Kidney epithelial cell (primary cell): ENCODE results near the gene CDH5. TPM values are rescaled to one million over a fixed set of nuclear protein-coding genes. Genes with fewer than 3 reads are reported as not detected.

ENCODE experiments used
- DNase-seq: peaks from one replicate; pipeline ENCODE4 v3.0.0-alpha.2; 2010; ENCODE audit warnings: low read depth
- H3K27me3 ChIP-seq: 2 replicates; pipeline ENCODE4 v1.6.0; 2011; ENCODE audit warnings: low read length; ENCODE audit not compliant: control insufficient read depth, insufficient read depth
- H3K36me3 ChIP-seq: 2 replicates; pipeline ENCODE4 v1.5.1; 2011; ENCODE audit warnings: low read length; ENCODE audit not compliant: control insufficient read depth, insufficient read depth
- H3K4me3 ChIP-seq: 2 replicates; pipeline ENCODE4 v1.5.1; 2011; ENCODE audit warnings: low read depth, mild to moderate bottlenecking, control low read depth, low read length
- total RNA-seq: library from RNA; depleted of rRNA; stranded (reverse); fragments of >200 nt; gene quantifications from 2 replicates; pipeline ENCODE4 v1.2.3, GENCODE V29; 2015
- TF ChIP-seq, protein P1 (sequence below): IDR thresholded peaks from 2 replicates; pipeline ENCODE4 v1.5.1; 2011; ENCODE audit warnings: mild to moderate bottlenecking, moderate library complexity, low read length, control low read depth, inconsistent platforms; ENCODE audit not compliant: insufficient read depth, poor library complexity, severe bottlenecking

CDH5 gene
- total RNA-seq, 1 donor from 2014 or later: 0.67 TPM

DNA sequence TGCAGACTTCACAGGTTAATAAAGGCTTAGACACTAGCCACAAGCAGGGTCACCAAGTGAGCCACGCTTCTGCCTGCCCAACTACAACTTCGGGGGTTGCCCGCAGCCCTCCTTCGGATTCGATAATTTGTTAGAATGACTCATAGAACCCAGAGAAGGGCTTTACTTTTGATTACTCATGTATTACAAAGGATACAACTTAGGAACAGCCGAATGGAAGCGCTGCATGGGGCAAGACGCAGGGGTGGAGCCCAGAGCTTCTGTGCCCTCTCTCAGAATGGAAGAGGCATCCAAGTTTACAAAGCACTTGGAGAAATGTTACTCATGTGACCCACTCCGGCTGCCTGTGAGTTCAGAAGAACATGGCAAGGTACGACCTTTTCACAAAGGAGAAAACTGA, 7.5 kb upstream of the CDH5 start:
- no peak overlapping the region for H3K4me3 ChIP-seq
- H3K27me3 ChIP-seq: no peaks in the 10 kb centered on the region
- TF ChIP-seq, protein P1, sequence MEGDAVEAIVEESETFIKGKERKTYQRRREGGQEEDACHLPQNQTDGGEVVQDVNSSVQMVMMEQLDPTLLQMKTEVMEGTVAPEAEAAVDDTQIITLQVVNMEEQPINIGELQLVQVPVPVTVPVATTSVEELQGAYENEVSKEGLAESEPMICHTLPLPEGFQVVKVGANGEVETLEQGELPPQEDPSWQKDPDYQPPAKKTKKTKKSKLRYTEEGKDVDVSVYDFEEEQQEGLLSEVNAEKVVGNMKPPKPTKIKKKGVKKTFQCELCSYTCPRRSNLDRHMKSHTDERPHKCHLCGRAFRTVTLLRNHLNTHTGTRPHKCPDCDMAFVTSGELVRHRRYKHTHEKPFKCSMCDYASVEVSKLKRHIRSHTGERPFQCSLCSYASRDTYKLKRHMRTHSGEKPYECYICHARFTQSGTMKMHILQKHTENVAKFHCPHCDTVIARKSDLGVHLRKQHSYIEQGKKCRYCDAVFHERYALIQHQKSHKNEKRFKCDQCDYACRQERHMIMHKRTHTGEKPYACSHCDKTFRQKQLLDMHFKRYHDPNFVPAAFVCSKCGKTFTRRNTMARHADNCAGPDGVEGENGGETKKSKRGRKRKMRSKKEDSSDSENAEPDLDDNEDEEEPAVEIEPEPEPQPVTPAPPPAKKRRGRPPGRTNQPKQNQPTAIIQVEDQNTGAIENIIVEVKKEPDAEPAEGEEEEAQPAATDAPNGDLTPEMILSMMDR: no peak
- no peak for DNase-seq
- H3K36me3 ChIP-seq: no peaks in the 10 kb centered on the region

DNA sequence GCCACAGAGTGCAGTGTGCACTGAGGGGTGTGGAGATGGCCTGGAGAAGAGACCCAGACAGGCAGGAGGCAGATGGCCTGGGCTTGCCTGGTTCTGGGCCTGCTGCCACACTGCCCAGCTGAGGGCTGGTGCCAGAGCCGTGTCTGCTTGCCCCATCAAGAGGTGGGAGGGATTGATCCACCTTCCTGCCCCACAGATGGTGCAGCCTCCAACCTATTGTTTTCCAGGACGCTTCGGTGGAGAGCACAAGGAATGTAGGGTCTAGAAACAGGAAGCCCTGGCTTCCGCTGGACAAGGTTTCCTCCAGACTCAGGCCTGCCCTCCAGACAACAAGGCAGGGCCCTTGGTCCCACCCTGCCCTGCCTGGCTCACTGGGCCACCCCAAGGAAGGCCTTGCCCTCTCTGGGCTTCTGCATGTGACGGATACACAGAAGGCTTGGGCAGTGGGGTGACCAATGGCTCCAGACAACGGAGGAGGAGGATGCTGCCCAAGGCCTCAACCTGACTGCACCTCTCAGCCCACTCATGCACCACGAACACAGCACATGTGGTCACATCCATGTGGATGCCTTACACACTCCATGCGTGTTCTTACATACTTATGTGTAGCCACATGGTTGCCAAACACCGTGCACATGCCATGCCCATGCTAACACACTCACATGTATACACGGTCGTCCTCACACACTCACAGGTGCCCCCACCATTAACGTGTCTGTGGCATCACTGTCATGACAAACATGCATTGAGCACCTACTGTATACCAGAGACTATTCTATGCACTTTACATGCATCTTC, 6.5 kb upstream of the CDH5 start:
- Histone ChIP-seq H3K36me3 (no peaks in the 10 kb centered on the region), H3K4me3 (no peak overlapping the region), H3K27me3 (no peaks in the 10 kb centered on the region)
- DNase-seq: no peak
- TF ChIP-seq, protein P1: no peak

DNA sequence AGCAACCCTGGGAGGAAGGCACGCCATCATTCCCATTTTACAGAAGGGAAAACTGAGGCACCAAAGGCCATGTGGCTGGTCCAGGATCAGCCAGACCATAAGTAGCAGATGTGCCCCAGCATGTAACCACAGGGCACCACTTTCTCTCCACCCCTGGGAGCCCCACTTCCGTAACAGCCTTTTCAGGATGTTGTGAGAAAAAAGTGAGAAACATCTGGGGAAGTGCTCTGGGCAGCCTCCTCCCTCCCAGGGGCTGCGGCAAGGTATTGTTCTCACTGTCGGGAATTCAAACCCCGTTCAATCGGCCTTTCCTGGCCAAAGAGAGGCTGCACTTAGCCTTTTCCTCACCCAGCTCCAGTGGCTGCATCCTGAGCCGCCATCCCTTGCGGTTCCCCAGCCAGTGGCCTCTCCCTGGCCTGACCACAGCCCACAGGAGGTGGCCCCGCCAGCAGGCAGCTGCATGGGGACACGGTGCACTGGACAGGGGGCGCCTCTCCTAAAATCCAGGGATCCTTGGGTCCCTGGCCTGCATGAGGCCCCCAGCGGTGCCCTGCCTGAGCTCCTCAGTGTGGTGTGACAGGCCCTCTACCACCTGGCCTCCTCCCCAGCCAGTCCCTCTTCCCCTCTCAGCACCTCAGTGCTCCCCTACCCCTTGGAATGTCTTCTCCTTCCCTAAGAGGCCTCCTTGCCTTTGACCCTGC, 5.7 kb upstream of the CDH5 start:
- no peak for DNase-seq
- TF ChIP-seq, protein P1: no peak
- H3K27me3 ChIP-seq: no peaks in the 10 kb centered on the region
- H3K4me3 ChIP-seq: no peak overlapping the region
- no peaks in the 10 kb centered on the region for H3K36me3 ChIP-seq

DNA sequence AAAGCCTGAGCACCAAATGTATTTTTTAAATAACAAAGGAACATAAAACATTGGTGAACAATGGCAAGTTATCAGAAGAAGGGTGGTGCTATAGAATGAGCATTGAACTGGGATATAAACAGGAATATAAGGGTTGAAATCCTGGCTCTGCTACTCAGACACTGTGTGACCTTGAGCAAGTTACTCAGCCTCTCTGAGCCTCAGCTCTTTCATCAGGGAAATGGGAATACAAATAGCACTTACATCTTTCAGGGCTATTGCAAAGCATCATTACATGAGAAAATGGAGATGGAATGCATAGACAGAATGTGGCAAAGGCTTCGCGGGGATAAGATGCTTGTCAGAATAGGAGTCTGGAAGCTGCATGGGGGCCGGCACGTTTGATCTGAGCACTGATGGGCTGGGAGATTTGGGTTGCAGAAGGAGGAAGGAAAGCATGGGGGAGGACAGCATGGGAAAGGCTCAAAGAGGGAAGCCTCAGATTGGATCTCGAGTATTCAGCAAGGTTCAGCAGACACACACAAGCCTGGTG, 4.8 kb upstream of the CDH5 start:
- TF ChIP-seq, protein P1: no peak
- Histone ChIP-seq H3K4me3 (no peak overlapping the region), H3K27me3 (no peaks in the 10 kb centered on the region), H3K36me3 (no peaks in the 10 kb centered on the region)
- DNase-seq: no peak

DNA sequence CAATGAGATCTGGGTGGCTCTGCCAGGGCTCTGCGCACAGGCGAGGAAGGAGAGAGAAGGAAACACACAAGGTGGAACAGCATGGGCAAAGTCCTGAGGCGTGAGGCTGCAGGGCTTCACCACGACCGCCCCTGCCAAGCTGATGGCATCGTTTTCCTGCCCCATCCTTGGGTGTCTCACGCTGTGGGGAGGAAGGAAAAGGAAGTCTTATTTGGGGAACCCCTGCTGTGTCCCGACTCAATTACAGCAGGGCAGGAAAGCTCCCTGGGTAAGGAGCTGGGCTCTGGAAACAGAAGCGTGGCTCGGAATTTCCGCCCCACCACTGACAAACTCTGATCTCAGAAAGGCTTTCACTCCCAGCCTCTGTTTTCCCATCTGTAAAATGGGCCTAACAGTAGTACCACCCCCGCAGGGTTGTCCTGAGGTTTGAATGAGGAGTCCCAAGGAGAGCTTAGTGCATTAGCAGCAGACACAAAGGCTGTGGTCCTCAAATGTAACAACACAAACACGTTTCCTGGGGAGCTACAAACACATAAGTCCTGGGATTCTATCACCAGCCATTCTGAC, 3.2 kb upstream of the CDH5 start:
- no peak for DNase-seq
- no peaks in the 10 kb centered on the region for H3K27me3 ChIP-seq
- TF ChIP-seq, protein P1: no peak
- H3K4me3 ChIP-seq: no peak overlapping the region
- H3K36me3 ChIP-seq: no peaks in the 10 kb centered on the region
